Hepatocyte (in vitro differentiated cells): ENCODE data around the gene PRSS57. TPM values are rescaled to one million over a fixed set of nuclear protein-coding genes. Genes with fewer than 3 reads are reported as not detected.
A peak's percentile ranks its signal among the peaks of the same experiment; 100 is the strongest.

ENCODE experiments used
- DNase-seq: peaks from one replicate; pipeline ENCODE4 v3.0.0-alpha.2; 2016; ENCODE audit warnings: low spot score
- H2AFZ ChIP-seq: fragments of 200-600 bp; sonication (generic); 2 replicates; pipeline ENCODE4 v1.6.0; 2016; ENCODE audit warnings: antibody characterized with exemption, mild to moderate bottlenecking
- H3K27ac ChIP-seq: fragments of 200-600 bp; sonication (generic); 2 replicates; pipeline ENCODE4 v1.5.1; 2016; ENCODE audit warnings: mild to moderate bottlenecking
- H3K27me3 ChIP-seq: fragments of 200-600 bp; sonication (generic); 2 replicates; pipeline ENCODE4 v1.6.1; 2016
- H3K36me3 ChIP-seq: fragments of 200-600 bp; sonication (generic); replicated peaks from 2 replicates; pipeline ENCODE4 v1.5.1; 2016; ENCODE audit warnings: low read depth; ENCODE audit not compliant: insufficient read depth
- H3K4me1 ChIP-seq: fragments of 200-600 bp; sonication (generic); 2 replicates; pipeline ENCODE4 v1.5.1; 2016; ENCODE audit warnings: mild to moderate bottlenecking, moderate library complexity; ENCODE audit not compliant: insufficient read depth
- H3K4me2 ChIP-seq: fragments of 200-600 bp; sonication (generic); 2 replicates; pipeline ENCODE4 v1.6.0; 2016
- H3K4me3 ChIP-seq: fragments of 200-600 bp; sonication (generic); 2 replicates; pipeline ENCODE4 v1.5.1; 2016; ENCODE audit warnings: mild to moderate bottlenecking
- H3K79me2 ChIP-seq: fragments of 200-600 bp; sonication (generic); 2 replicates; pipeline ENCODE4 v1.6.0; 2017; ENCODE audit warnings: mild to moderate bottlenecking
- H3K9me2 ChIP-seq: fragments of 200-600 bp; sonication (generic); replicated peaks from 2 replicates; pipeline ENCODE4 v1.6.0; 2017; ENCODE audit warnings: mild to moderate bottlenecking; ENCODE audit not compliant: insufficient read depth
- H3K9me3 ChIP-seq: fragments of 200-600 bp; sonication (generic); 2 replicates; pipeline ENCODE4 v1.5.1; 2016; ENCODE audit warnings: low read depth, mild to moderate bottlenecking
- H4K20me1 ChIP-seq: fragments of 200-600 bp; sonication (generic); 2 replicates; pipeline ENCODE4 v1.6.0; 2016; ENCODE audit warnings: mild to moderate bottlenecking; ENCODE audit not compliant: insufficient read depth, poor library complexity, severe bottlenecking
- EZH2 ChIP-seq: fragments of 200-600 bp; sonication (generic); IDR thresholded peaks from 2 replicates; pipeline ENCODE4 v1.6.1; 2016; ENCODE audit warnings: antibody characterized with exemption, mild to moderate bottlenecking, borderline replicate concordance
- EZH2phosphoT487 ChIP-seq: fragments of 200-600 bp; sonication (generic); IDR thresholded peaks from one replicate; pipeline ENCODE4 v1.6.1; 2018; ENCODE audit warnings: antibody characterized with exemption, mild to moderate bottlenecking, low read depth, moderate library complexity; ENCODE audit not compliant: unreplicated experiment, severe bottlenecking
- whole genome bisulfite sequencing: methylation state at CpG from one replicate; pipeline ENCODE4 v1.1.6; 2016; ENCODE audit warnings: low lambda C conversion rate; ENCODE audit errors: missing lambda C conversion rate; 5-methylcytosine and 5-hydroxymethylcytosine counted together
- polyA plus RNA-seq: library from polyadenylated mRNA; unstranded; fragments of >200 nt; fragmentation: Nextera tagmentation; extraction: Ambion mirVana; gene quantifications from 2 replicates; pipeline ENCODE4 v1.2.1, GENCODE V29; 2016
- total RNA-seq: library from RNA; depleted of rRNA; stranded (reverse); fragments of >200 nt; gene quantifications from 2 replicates; pipeline ENCODE4 v1.2.3, GENCODE V29; 2014
- TF ChIP-seq, protein P1 (sequence below): fragments of 200-600 bp; sonication (generic); IDR thresholded peaks from 2 replicates; pipeline ENCODE4 v1.5.1; 2016; ENCODE audit warnings: antibody characterized with exemption, mild to moderate bottlenecking; ENCODE audit not compliant: poor library complexity

PRSS57 gene
- total and polyA plus RNA-seq, 2 experiments from 2014 or later, result 1.2 to 2.4 TPM

DNA sequence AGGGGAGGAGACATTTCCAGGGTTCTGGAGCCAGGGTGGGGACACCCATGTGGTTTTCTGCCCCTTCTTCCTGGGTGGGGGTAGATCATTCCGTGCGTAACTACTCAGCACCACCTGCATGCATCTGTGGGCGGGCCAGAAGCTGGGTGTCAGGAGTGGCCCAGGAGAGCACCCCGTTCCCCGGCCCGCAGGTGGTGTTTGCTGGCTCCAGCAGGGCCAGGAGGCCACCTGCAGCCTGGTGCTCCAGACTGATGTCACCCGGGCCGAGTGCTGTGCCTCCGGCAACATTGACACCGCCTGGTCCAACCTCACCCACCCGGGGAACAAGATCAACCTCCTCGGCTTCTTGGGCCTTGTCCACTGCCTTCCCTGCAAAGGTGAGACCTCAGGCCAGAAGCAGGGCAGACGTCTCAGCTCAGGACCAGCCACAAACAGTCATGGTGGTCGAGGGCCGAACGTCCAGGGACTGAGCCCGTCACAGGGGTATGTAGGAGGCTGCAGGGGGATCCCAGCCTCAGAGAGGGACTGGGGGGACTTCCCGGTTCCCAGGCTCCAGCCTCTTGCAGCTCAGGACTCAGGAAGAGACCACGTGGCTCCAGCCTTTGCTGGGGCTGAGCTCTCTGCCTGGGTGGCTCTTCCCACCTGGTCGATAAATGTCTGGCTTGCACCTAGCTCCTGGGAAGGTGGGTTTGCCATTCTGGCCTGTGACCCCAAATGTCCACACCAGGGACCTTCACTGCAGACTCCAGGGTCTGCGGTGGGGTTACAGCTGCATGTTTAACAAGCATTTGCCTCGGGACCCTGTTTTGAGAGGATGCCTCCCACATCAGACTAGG, 17.4 kb downstream of the PRSS57 start:
- no peaks in the 10 kb centered on the region for H3K27me3 ChIP-seq
- H3K4me1 ChIP-seq, result peaks cover 37% of the 10 kb centered on the region
- TF ChIP-seq, protein P1, sequence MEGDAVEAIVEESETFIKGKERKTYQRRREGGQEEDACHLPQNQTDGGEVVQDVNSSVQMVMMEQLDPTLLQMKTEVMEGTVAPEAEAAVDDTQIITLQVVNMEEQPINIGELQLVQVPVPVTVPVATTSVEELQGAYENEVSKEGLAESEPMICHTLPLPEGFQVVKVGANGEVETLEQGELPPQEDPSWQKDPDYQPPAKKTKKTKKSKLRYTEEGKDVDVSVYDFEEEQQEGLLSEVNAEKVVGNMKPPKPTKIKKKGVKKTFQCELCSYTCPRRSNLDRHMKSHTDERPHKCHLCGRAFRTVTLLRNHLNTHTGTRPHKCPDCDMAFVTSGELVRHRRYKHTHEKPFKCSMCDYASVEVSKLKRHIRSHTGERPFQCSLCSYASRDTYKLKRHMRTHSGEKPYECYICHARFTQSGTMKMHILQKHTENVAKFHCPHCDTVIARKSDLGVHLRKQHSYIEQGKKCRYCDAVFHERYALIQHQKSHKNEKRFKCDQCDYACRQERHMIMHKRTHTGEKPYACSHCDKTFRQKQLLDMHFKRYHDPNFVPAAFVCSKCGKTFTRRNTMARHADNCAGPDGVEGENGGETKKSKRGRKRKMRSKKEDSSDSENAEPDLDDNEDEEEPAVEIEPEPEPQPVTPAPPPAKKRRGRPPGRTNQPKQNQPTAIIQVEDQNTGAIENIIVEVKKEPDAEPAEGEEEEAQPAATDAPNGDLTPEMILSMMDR, result no peak
- TF ChIP-seq EZH2, result no peak
- TF ChIP-seq EZH2phosphoT487, result no peak
- WGBS, result 79% methylated on average over 22 of the region's 22 CpGs
- H3K9me3 ChIP-seq, result no peaks in the 10 kb centered on the region
- H3K36me3 ChIP-seq, result no peaks in the 10 kb centered on the region
- H3K27ac ChIP-seq, result peak overlapping the region; percentile 99
- peak overlapping the region; percentile 97 for H3K4me2 ChIP-seq
- H3K4me3 ChIP-seq, result no peak overlapping the region
- H2AFZ ChIP-seq, result no peak overlapping the region
- H3K9me2 ChIP-seq, result no peaks in the 10 kb centered on the region
- H4K20me1 ChIP-seq, result no peaks in the 10 kb centered on the region
- DNase-seq, result peak; percentile 57
- peaks cover 25% of the 10 kb centered on the region for H3K79me2 ChIP-seq

GRCh38 chr19:677201-677600, 18.1 kb downstream of the PRSS57 start:
- WGBS, result 20% methylated on average over 12 of the region's 15 CpGs
- Histone ChIP-seq H3K9me2 (no peaks in the 10 kb centered on the region), H2AFZ (no peak overlapping the region), H3K4me3 (peak overlapping the region; percentile 67), H3K4me2 (peak overlapping the region; percentile 97), H3K36me3 (no peaks in the 10 kb centered on the region), H3K9me3 (no peaks in the 10 kb centered on the region), H3K79me2 (peaks cover 25% of the 10 kb centered on the region), H4K20me1 (no peaks in the 10 kb centered on the region), H3K4me1 (peaks cover 37% of the 10 kb centered on the region), H3K27me3 (no peaks in the 10 kb centered on the region), H3K27ac (peak overlapping the region; percentile 99)
- DNase-seq, result peak; percentile 85
- TF ChIP-seq EZH2 (no peak), EZH2phosphoT487 (no peak)
- TF ChIP-seq, protein P1, result no peak

- H2AFZ ChIP-seq, result no peak within 1 kb of the TSS
- peaks cover 25% of the 10 kb centered on the region for H3K79me2 ChIP-seq
- no peaks in the 10 kb centered on the region for H3K27me3 ChIP-seq
- peaks cover 37% of the 10 kb centered on the region for H3K4me1 ChIP-seq
- H3K36me3 ChIP-seq, result no peaks in the 10 kb centered on the region
- H3K9me3 ChIP-seq, result no peaks in the 10 kb centered on the region
- WGBS, result 11% methylated on average over 38 of the region's 63 CpGs
- peak within 1 kb of the TSS; percentile 97 for H3K4me2 ChIP-seq
- no peaks in the 10 kb centered on the region for H3K9me2 ChIP-seq
- TF ChIP-seq EZH2phosphoT487 (no peak), EZH2 (no peak)
- TF ChIP-seq, protein P1, result no peak
- peak within 1 kb of the TSS; percentile 67 for H3K4me3 ChIP-seq
- DNase-seq, result peak; percentile 77
- peak within 1 kb of the TSS; percentile 99 for H3K27ac ChIP-seq
- H4K20me1 ChIP-seq, result no peaks in the 10 kb centered on the region
Observed at GRCh38 chr19:676339-677105, 18.7 kb downstream of the PRSS57 start, which contains the start of gene FSTL3. TSS of gene FSTL3 (plus strand) at chr19:676392. CDS start at chr19:676424, 32 bp downstream.
